ENCODE data around the gene OTOP2.

The OTOP2 gene

GRCh38 chr17:74924250-74924948 is at the start of gene OTOP2:
Gene OTOP2 (plus strand): TSS chr17:74924273. CDS start chr17:74924633, 360 bp downstream.
- ChIA-PET CTCF (interaction anchor here (0.6 to 6.3 kb wide), 22 partner anchors 9 to 269 kb away, joined by 3 to 69 read pairs (median 3); no protein-coding TSS in a partner anchor), POLR2A (interaction anchor here (1.0 to 2.5 kb wide), 3 partner anchors 33 to 51 kb away, joined by 3 to 8 read pairs (median 4); partner anchors contain the start of gene FDXR)
- Histone ChIP-seq H3K9me3 (ENCODE audit: control insufficient read depth, insufficient read depth, low read depth, low read length) (no peaks in the 10 kb centered on the region), H3K27ac (ENCODE audit: extremely low read depth, low read depth, low read length) (no peak within 1 kb of the TSS), H3K4me3 (ENCODE audit: low read depth, low read length) (peak within 1 kb of the TSS; percentile 37), H3K36me3 (ENCODE audit: control insufficient read depth in 2 of 2, insufficient read depth in 1 of 2, low read length in 2 of 2) (peaks cover 0 to 5% of the 10 kb centered on the region in 2 experiments; a peak in 1 of 3 replicates), H3K4me1 (ENCODE audit: control insufficient read depth, insufficient read depth, low read length) (no peaks in the 10 kb centered on the region)
- TF ChIP-seq HIC1 (tag by site-specific recombination; IDR thresholded peaks at IDR 0.05) (no peak), ZNF747 (tag by site-specific recombination; IDR thresholded peaks at IDR 0.05) (no peak), SP2 (tag by site-specific recombination; IDR thresholded peaks at IDR 0.05) (no peak), ZNF174 (tag by site-specific recombination; IDR thresholded peaks at IDR 0.05) (no peak), ZNF621 (tag by site-specific recombination; IDR thresholded peaks at IDR 0.05) (no peak)

- Histone ChIP-seq H3K27ac (ENCODE audit: extremely low read depth, low read depth, low read length) (no peak overlapping the region), H3K36me3 (ENCODE audit: control insufficient read depth in 2 of 2, insufficient read depth in 1 of 2, low read length in 2 of 2) (peaks cover 0 to 15% of the 10 kb centered on the region in 2 experiments; a peak in 1 of 3 replicates), H3K9me3 (ENCODE audit: control insufficient read depth, insufficient read depth, low read depth, low read length) (no peaks in the 10 kb centered on the region), H3K4me3 (ENCODE audit: low read depth, low read length) (no peak overlapping the region), H3K4me1 (ENCODE audit: control insufficient read depth, insufficient read depth, low read length) (peaks cover 10% of the 10 kb centered on the region)
- ChIA-PET CTCF (interaction anchor here (1.1 to 7.4 kb wide), 5 partner anchors 10 to 84 kb away, joined by 3 to 83 read pairs (median 7); partner anchors contain the start of gene GRIN2C), POLR2A (interaction anchor here (0.6 to 2.7 kb wide), 2 partner anchors 83 to 84 kb away, joined by 3 to 12 read pairs; no protein-coding TSS in a partner anchor)
- no peak for TF ChIP-seq SP2 (tag by site-specific recombination; IDR thresholded peaks at IDR 0.05)
- TF ChIP-seq ZNF513 (tag by site-specific recombination; IDR thresholded peaks at IDR 0.05), result no peak
- no peak for TF ChIP-seq TSHZ1 (tag by site-specific recombination; IDR thresholded peaks at IDR 0.05; ENCODE audit: borderline replicate concordance)
- no peak for TF ChIP-seq ZNF549 (tag by site-specific recombination; IDR thresholded peaks at IDR 0.05)
- no peak for TF ChIP-seq ZNF610 (tag by site-specific recombination; IDR thresholded peaks at IDR 0.05; ENCODE audit: borderline replicate concordance)
- no peak for TF ChIP-seq PRDM2 (tag by site-specific recombination; IDR thresholded peaks at IDR 0.05; ENCODE audit: borderline replicate concordance)
- TF ChIP-seq ZBTB49 (tag by site-specific recombination; IDR thresholded peaks at IDR 0.05; ENCODE audit: low read depth), result no peak
- no peak for TF ChIP-seq KLF1 (tag by site-specific recombination; IDR thresholded peaks at IDR 0.05)
- TF ChIP-seq ZSCAN4 (tag by site-specific recombination; IDR thresholded peaks at IDR 0.05), result no peak
- no peak for TF ChIP-seq ZNF391 (tag by site-specific recombination; IDR thresholded peaks at IDR 0.05; ENCODE audit: borderline replicate concordance, low read depth)
These were observed 49.4 kb upstream of the OTOP2 start for GRCh38 chr17:74874615-74875037.

All from HEK293 (cell line).